Activated T-helper 1 cell treated with anti-CD3 and anti-CD28 coated beads, Interleukin-2, amount 50 U/mL, for 16 hours (primary cell): ENCODE results near the gene XG.

Source experiments
- DNase-seq, 2 donors: peaks; one replicate each; pipeline ENCODE4 v3.0.0-alpha.2; 2020; ENCODE audit warnings: low read depth in 1 of 2, low spot score in 1 of 2

Gene XG

GRCh38 chrX:2812161-2812907 lies 60.5 kb downstream of the XG start:
- DNase-seq = peak in 1 of 2 donors; percentile 15

GRCh38 chrX:2817036-2817435 lies 65.2 kb downstream of the XG start:
- DNase-seq = no peak

GRCh38 chrX:2819345-2820135 lies 67.7 kb downstream of the XG start:
- DNase-seq = no peak

- DNase-seq = no peak
These were observed 68.4 kb downstream of the XG start for GRCh38 chrX:2820136-2820771.

GRCh38 chrX:2823795-2824386 lies 72.1 kb downstream of the XG start:
- DNase-seq = no peak

GRCh38 chrX:2824886-2825285 lies 73.0 kb downstream of the XG start:
- no peak for DNase-seq

GRCh38 chrX:2828344-2828958 lies 76.6 kb downstream of the XG start, which contains the start of gene GYG2:
TSS of gene GYG2 (plus strand) at chrX:2828930. CDS start at chrX:2830189, 1,259 bp downstream.
- no peak for DNase-seq

GRCh38 chrX:2828959-2829411 lies 77.1 kb downstream of the XG start:
- DNase-seq = no peak

GRCh38 chrX:2829469-2830246 lies 77.8 kb downstream of the XG start:
- no peak for DNase-seq

- DNase-seq = no peak
These were observed 79.8 kb downstream of the XG start for GRCh38 chrX:2831471-2832228.

- DNase-seq = no peak
These were observed 86.1 kb downstream of the XG start for GRCh38 chrX:2837961-2838360.

- DNase-seq = no peak
These were observed 89.1 kb downstream of the XG start for GRCh38 chrX:2840961-2841360.

GRCh38 chrX:2841537-2841936 lies 89.7 kb downstream of the XG start:
- DNase-seq = no peak

GRCh38 chrX:2846992-2847391 lies 95.2 kb downstream of the XG start:
- DNase-seq = no peak

GRCh38 chrX:2848871-2849301 lies 97.0 kb downstream of the XG start:
- DNase-seq = no peak

- DNase-seq = no peak
These were observed 103.1 kb downstream of the XG start for GRCh38 chrX:2854918-2855317.

GRCh38 chrX:2855761-2856160 lies 103.9 kb downstream of the XG start:
- no peak for DNase-seq

- no peak for DNase-seq
These were observed 105.7 kb downstream of the XG start for GRCh38 chrX:2857566-2857965.

GRCh38 chrX:2859197-2859797 lies 107.5 kb downstream of the XG start:
- no peak for DNase-seq
